ENCODE data around the gene PTMA.

- TF ChIP-seq CTCF (IDR thresholded peaks at IDR 0.05) (no peak), POLR2A (IDR thresholded peaks at IDR 0.05) (no peak)
These were observed 2.7 kb downstream of the PTMA start for GRCh38 chr2:231710799-231711676.

Measured in lower leg skin (tissue), 3 donors.